HUES6 (cell line): Measurements from ENCODE around the gene TASOR2.
A peak's percentile ranks its signal among the peaks of the same experiment; 100 is the strongest.

ENCODE experiments used
- H3K27ac ChIP-seq: 2 replicates; pipeline ENCODE4 v1.7.0; 2013; ENCODE audit warnings: low read depth, mild to moderate bottlenecking, low read length, inconsistent platforms
- H3K27me3 ChIP-seq: 2 replicates; pipeline ENCODE4 v1.6.1; 2013; ENCODE audit warnings: low read length; ENCODE audit not compliant: control insufficient read depth, insufficient read depth
- H3K36me3 ChIP-seq: 2 replicates; pipeline ENCODE4 v1.6.1; 2013; ENCODE audit warnings: low read length; ENCODE audit not compliant: control insufficient read depth, insufficient read depth
- H3K4me1 ChIP-seq: 2 replicates; pipeline ENCODE4 v1.6.1; 2013; ENCODE audit warnings: low read length; ENCODE audit not compliant: control insufficient read depth, insufficient read depth
- H3K4me3 ChIP-seq: 2 replicates; pipeline ENCODE4 v1.5.1; 2013; ENCODE audit warnings: low read depth, low read length
- H3K9ac ChIP-seq: one replicate; pipeline ENCODE4 v1.6.1; 2013; ENCODE audit warnings: mild to moderate bottlenecking, low read length
- H3K9me3 ChIP-seq: 2 replicates; pipeline ENCODE4 v1.6.1; 2013; ENCODE audit warnings: low read depth, low read length; ENCODE audit not compliant: control insufficient read depth, insufficient read depth

The TASOR2 gene

DNA sequence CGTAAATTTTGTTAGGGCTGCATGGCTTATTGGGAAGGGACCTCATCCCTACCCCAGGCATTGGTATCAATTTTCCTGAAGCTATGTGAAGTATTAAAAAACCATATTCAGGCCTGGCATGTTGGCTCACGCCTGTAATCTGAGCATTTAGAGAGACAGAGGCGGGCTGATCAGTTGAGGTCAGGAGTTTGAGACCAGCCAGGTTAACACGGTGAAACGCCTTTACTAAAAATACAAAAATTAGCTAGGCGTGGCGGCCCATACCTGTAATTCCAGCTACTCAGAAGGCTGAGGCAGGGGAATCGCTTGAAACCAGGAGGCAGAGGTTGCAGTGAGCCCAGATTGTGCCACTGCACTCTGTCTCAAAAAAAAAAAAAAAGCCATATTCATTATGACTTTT, 7.1 kb downstream of the TASOR2 start:
- peak overlapping the region; percentile 89 for H3K4me3 ChIP-seq
- H3K27ac ChIP-seq = no peak overlapping the region
- peaks cover 22% of the 10 kb centered on the region for H3K4me1 ChIP-seq
- no peak overlapping the region for H3K9ac ChIP-seq
- H3K36me3 ChIP-seq = 0 out of 2 replicates have a peak, but pooled peaks cover 2% of the 10 kb centered on the region
- no peaks in the 10 kb centered on the region for H3K27me3 ChIP-seq
- no peaks in the 10 kb centered on the region for H3K9me3 ChIP-seq

GRCh38 chr10:5692461-5693358, 8.1 kb downstream of the TASOR2 start:
- Histone ChIP-seq H3K36me3 (0 out of 2 replicates have a peak, but pooled peaks cover 2% of the 10 kb centered on the region), H3K9ac (peak overlapping the region; percentile 84), H3K27me3 (no peaks in the 10 kb centered on the region), H3K9me3 (no peaks in the 10 kb centered on the region), H3K4me1 (peaks cover 31% of the 10 kb centered on the region), H3K27ac (peak overlapping the region; percentile 52; the same call in 1 of the 2 replicates), H3K4me3 (peak overlapping the region; percentile 89)

GRCh38 chr10:5694573-5694972, 9.9 kb downstream of the TASOR2 start:
- no peak overlapping the region for H3K27ac ChIP-seq
- no peaks in the 10 kb centered on the region for H3K27me3 ChIP-seq
- peaks cover 39% of the 10 kb centered on the region for H3K4me1 ChIP-seq
- no peaks in the 10 kb centered on the region for H3K36me3 ChIP-seq
- H3K9ac ChIP-seq = no peak overlapping the region
- no peak overlapping the region for H3K4me3 ChIP-seq
- H3K9me3 ChIP-seq = no peaks in the 10 kb centered on the region

GRCh38 chr10:5697342-5697741, 12.7 kb downstream of the TASOR2 start:
- Histone ChIP-seq H3K27me3 (no peaks in the 10 kb centered on the region), H3K4me1 (peaks cover 28% of the 10 kb centered on the region), H3K36me3 (no peaks in the 10 kb centered on the region), H3K9ac (no peak overlapping the region), H3K4me3 (no peak overlapping the region), H3K27ac (no peak overlapping the region), H3K9me3 (no peaks in the 10 kb centered on the region)

DNA sequence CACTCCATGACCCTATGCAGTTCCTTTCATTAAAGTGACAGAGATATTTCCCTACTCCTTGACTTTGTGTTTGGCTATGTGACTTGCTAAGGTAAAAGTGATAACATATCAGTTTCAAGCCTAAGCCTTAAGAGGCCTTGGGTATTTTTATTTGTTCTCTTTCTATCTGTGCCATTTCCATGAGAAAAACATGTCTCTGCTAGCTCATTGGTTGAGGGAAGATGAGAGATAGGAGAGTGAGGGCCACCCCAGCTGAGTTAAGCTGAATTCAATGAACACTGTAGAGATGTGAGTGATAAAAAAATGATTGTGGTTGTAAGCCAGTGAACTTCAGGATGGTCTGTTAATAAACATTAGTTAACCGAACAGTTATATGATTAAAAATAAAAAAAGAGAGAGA, 13.4 kb downstream of the TASOR2 start:
- peaks cover 26% of the 10 kb centered on the region for H3K4me1 ChIP-seq
- H3K36me3 ChIP-seq = no peaks in the 10 kb centered on the region
- no peaks in the 10 kb centered on the region for H3K27me3 ChIP-seq
- no peak overlapping the region for H3K27ac ChIP-seq
- H3K9me3 ChIP-seq = no peaks in the 10 kb centered on the region
- H3K9ac ChIP-seq = no peak overlapping the region
- H3K4me3 ChIP-seq = no peak overlapping the region

DNA sequence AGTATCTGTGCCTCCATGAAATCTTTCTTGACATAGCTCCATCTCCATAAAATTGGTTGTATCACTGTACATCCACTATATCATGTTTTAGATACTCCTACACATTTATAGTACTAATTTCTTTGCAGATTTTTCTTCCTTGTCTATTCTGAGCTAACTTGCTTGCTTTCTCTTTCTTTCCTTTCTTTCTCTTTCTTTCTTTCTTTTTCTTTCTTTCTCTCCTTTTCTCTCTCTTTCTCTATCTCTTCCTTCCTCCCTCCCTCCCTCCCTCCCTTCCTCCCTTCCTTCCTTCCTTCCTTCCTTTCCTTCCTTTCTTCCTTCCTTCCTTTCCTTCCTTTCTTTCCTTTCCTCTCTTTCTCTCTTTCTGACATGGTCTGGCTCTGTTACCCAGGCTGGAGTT, 23.7 kb downstream of the TASOR2 start:
- Histone ChIP-seq H3K4me3 (no peak overlapping the region), H3K36me3 (no peaks in the 10 kb centered on the region), H3K4me1 (no peaks in the 10 kb centered on the region), H3K27me3 (no peaks in the 10 kb centered on the region), H3K9me3 (no peaks in the 10 kb centered on the region), H3K27ac (no peak overlapping the region), H3K9ac (no peak overlapping the region)

GRCh38 chr10:5709865-5710264, 25.2 kb downstream of the TASOR2 start:
- no peak overlapping the region for H3K9ac ChIP-seq
- H3K27ac ChIP-seq = no peak overlapping the region
- H3K4me3 ChIP-seq = no peak overlapping the region
- H3K27me3 ChIP-seq = no peaks in the 10 kb centered on the region
- H3K9me3 ChIP-seq = no peaks in the 10 kb centered on the region
- no peaks in the 10 kb centered on the region for H3K36me3 ChIP-seq
- no peaks in the 10 kb centered on the region for H3K4me1 ChIP-seq

GRCh38 chr10:5710859-5711258, 26.2 kb downstream of the TASOR2 start:
- Histone ChIP-seq H3K36me3 (no peaks in the 10 kb centered on the region), H3K9me3 (no peaks in the 10 kb centered on the region), H3K4me3 (no peak overlapping the region), H3K27ac (no peak overlapping the region), H3K4me1 (no peaks in the 10 kb centered on the region), H3K27me3 (no peaks in the 10 kb centered on the region), H3K9ac (no peak overlapping the region)

DNA sequence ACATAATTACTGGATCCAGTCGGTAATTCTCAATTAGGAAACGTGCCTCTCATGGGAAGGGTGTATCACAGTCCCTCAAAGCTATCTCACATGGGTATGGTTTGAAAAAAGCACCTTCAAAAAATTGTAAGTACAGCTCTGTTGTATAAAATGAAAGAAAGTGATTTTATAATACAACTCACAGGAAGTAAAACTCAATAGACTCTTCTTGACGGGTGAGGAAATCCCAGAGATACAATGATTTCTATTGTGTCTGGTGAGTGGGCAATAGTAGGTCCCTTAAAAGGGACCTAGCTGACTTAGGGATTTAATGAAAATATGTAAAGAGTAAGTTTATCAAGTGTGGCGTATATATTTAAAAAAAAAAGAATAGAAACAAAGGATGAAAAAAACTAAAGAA, 27.0 kb downstream of the TASOR2 start:
- H3K4me1 ChIP-seq = no peaks in the 10 kb centered on the region
- no peaks in the 10 kb centered on the region for H3K36me3 ChIP-seq
- no peaks in the 10 kb centered on the region for H3K27me3 ChIP-seq
- no peak overlapping the region for H3K9ac ChIP-seq
- no peak overlapping the region for H3K27ac ChIP-seq
- H3K9me3 ChIP-seq = no peaks in the 10 kb centered on the region
- no peak overlapping the region for H3K4me3 ChIP-seq

DNA sequence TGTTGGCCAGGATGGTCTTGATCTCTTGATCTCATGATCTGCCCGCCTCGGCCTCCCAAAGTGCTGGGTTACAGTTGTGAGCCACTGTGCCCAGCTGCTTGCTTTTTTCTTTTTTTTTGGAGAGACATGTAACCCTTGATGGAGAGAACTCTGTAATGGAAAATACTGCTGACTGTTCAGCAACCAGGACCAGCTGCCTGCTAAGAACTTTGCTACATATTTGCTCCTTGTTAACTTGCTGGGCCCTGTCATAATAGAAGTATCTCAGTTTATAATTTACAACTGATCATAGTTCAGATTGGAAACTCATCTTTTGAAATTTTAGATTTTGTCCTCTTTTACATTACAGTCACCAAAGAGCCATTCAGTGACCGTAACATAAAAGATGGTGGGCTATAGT, 34.9 kb downstream of the TASOR2 start:
- Histone ChIP-seq H3K27ac (no peak overlapping the region), H3K27me3 (no peaks in the 10 kb centered on the region), H3K4me1 (no peaks in the 10 kb centered on the region), H3K9ac (no peak overlapping the region), H3K4me3 (no peak overlapping the region), H3K9me3 (no peaks in the 10 kb centered on the region), H3K36me3 (peaks cover 20% of the 10 kb centered on the region)

DNA sequence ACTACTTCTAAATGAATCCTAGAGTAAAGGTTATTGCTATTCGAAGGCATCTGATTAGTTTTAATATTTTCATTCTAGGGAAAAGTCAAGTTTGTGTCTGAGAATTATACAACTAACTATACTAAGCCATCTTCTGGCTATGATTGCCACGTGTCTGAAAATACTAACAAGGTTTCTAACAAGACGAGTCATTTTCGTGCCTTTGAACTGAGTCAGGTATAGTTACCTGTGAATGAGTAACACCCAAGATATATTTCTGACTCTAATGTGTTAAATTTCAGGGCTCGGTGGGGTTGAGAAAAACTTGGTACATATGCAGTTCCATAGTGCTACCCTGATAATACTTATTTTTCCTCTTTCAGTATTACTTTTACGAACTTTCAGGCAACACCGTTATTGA, 35.5 kb downstream of the TASOR2 start:
- Histone ChIP-seq H3K9me3 (no peaks in the 10 kb centered on the region), H3K27me3 (no peaks in the 10 kb centered on the region), H3K27ac (no peak overlapping the region), H3K4me3 (no peak overlapping the region), H3K4me1 (no peaks in the 10 kb centered on the region), H3K36me3 (peaks cover 20% of the 10 kb centered on the region), H3K9ac (no peak overlapping the region)
